Stimulated activated CD4-positive, alpha-beta T cell treated with anti-CD3 and anti-CD28 coated beads, Interleukin-12 subunit alpha, Interleukin-12 subunit beta, amount 100 ng/mL, for 4 hours (primary cell): ENCODE results near the gene CPPED1.
"Not testable (repeated sequence)": the region's sequence is repeated elsewhere in the genome, so short reads cannot be mapped to it uniquely, and the experiment has no call there.

ENCODE experiments used
- DNase-seq: peaks from one replicate; pipeline ENCODE4 v3.0.0-alpha.2; 2020

The CPPED1 gene, protein sequence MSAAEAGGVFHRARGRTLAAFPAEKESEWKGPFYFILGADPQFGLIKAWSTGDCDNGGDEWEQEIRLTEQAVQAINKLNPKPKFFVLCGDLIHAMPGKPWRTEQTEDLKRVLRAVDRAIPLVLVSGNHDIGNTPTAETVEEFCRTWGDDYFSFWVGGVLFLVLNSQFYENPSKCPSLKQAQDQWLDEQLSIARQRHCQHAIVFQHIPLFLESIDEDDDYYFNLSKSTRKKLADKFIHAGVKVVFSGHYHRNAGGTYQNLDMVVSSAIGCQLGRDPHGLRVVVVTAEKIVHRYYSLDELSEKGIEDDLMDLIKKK

GRCh38 chr16:12803203-12804093 lies at the start of gene CPPED1:
Gene CPPED1, minus strand, starts transcription at chr16:12803887. Its CDS starts 111 bp downstream, at chr16:12803776.
- DNase-seq = peak; percentile 89

DNA sequence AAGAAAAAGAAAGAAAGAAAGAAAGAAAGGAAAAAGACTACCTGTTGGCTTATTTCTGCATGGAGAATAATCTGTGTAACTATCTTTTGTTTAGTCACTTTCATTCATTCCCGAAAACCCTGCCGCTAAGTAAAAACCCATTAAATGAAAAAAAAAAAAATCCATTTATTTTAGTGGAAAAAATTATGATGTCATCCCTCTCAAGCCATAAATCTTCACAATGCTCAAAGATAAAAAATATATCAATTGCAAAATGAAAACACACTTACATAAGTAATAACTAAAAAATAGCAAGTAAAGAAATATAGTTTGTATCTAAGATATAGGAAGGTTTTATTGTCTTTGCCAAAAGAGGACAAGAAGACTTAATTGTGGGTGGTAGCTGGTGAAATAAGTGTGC lies 46.5 kb upstream of the CPPED1 start:
- no peak for DNase-seq

- no peak for DNase-seq
Observed at GRCh38 chr16:12846592-12846991, 42.9 kb upstream of the CPPED1 start.

DNA sequence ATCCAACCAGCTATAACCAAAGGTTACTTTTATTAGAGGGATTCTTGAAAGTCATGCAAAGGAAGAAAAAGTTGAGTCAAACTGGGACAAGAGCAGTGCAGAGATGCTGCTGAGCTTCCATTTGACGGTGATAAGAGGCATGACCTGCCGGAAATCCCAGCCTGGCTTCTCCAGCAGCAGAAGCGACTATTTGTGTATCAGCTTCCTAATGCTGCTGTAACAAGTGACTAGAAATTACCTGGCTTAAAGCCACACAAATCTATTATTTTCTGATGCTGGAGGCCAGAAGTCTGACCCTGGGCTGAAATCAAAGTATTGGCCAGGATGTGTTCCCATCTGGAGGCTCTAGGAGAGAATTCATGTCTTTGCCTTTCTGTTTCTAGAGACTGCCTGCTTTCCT lies 41.6 kb upstream of the CPPED1 start:
- DNase-seq = no peak

DNA sequence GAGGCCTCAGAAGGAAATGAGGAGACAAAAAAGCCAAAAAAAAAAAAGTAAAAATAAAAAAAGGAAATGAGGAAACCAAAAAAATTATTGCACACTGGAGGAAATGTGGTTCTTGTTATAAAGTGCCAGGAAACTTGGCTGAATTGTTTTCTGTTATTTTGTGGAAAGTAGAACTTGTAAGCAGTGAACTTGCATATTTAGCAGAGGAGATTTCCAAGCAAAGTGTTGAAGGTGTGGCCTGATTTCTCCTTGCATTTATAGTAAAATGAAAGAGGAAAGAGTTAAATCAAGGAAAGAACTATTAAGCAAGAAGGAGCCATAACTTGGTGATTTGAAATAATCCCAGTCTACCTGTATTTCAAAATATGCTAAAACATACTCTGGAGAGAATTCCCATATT lies 34.1 kb upstream of the CPPED1 start:
- DNase-seq = no peak

GRCh38 chr16:12837291-12837690 lies 33.6 kb upstream of the CPPED1 start:
- DNase-seq = no peak

DNA sequence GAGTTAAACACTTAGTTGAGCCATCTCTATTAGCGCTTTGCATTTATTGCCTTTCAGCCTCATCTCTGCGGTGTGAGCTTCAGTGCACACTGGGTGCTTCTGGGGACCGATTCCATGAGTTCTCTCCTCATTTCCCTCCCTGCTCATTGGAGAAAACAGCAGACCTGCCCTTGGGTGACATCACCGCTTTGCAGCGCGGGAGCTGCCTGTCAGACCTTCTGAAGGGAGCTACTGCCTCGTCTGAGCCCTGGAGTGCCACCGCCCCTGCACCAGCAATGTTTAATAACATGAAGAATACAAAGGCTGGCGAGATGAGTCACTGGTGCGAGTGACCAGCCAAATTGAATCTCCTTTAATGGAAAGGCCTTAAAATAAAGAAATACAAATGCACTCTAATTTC lies 30.2 kb upstream of the CPPED1 start:
- no peak for DNase-seq

DNA sequence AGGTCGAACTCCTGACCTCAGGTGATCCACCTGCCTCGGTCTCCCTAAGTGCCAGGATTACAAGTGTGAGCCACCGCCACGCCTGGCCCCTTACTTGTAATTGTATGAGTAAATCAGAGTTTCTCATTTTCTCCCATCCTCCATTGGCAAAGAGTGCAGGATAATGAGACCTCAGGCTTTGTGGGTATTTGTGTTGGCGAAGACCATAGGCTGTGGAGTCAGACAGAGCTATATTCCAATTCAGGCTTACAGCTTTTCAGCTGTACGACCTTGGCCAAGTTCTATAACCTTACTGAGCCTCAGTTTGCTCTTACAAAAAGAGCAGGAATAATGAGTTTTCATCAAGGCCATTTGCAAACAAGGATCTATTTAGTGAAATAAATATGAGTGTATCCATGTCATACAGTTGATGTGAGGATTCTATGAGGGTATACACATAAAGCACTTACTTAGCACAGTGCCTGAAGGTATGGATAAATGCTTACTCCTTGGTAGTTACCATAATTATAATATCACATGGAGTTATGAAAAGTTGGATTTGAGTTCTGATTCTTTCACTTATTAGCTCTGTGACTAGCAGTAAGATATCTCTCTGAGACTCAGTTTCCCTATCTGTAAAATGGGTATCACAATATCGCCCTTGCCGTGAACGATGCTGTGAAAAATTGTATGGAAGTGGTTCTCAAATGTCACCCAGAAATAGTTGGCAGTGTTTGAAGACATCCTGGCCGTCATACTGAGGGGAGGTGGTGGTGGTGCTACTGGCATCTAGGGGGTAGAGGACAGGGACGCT lies 25.6 kb upstream of the CPPED1 start:
- no peak for DNase-seq

GRCh38 chr16:12828206-12828605 lies 24.5 kb upstream of the CPPED1 start:
- no peak for DNase-seq

- DNase-seq = no peak
Observed at GRCh38 chr16:12826559-12826958, 22.9 kb upstream of the CPPED1 start.

GRCh38 chr16:12819126-12820117 lies 15.7 kb upstream of the CPPED1 start:
- DNase-seq = peak; percentile 76

DNA sequence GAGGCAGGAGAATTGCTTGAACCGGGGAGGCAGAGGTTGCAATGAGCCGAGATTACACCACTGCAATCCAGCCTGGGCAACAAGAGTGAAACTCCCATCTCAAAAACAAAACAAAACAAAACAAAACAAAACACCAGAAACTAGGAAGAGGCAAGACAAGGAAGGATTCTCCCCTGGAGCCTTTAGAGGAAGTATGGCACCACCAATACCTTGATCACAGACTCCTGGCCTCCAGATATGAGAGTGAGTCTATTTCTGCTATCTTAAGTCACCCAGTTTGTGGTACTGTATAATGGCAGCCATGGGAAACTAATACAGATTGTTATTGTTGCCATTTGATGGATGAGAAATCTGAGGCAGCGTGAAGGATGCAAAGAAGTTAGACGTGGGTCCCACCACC lies 14.6 kb upstream of the CPPED1 start:
- DNase-seq = no peak

GRCh38 chr16:12816791-12817214 lies 13.1 kb upstream of the CPPED1 start:
- not testable (repeated sequence) for DNase-seq

- no peak for DNase-seq
Observed at GRCh38 chr16:12815361-12815760, 11.7 kb upstream of the CPPED1 start.

GRCh38 chr16:12813734-12814133 lies 10.0 kb upstream of the CPPED1 start:
- DNase-seq = not testable (repeated sequence)

DNA sequence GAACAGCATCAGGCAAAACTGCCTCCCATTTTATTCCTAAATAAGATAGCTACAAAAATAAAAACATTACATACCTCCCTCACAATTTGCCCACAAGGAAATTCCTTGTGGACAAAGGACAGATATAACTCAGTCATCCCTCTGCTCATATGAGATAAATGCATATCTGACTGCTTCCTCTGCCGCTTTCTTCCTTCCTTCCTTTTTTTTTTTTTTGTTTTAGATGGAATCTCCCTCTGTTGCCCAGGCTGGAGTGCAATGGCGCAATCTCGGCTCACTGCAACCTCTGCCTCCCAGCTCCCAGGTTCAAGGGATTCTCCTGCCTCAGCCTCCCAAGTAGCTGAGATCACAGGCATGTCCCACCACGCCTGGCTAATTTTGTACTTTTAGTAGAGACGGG lies 9.6 kb upstream of the CPPED1 start:
- DNase-seq = not testable (repeated sequence)

DNA sequence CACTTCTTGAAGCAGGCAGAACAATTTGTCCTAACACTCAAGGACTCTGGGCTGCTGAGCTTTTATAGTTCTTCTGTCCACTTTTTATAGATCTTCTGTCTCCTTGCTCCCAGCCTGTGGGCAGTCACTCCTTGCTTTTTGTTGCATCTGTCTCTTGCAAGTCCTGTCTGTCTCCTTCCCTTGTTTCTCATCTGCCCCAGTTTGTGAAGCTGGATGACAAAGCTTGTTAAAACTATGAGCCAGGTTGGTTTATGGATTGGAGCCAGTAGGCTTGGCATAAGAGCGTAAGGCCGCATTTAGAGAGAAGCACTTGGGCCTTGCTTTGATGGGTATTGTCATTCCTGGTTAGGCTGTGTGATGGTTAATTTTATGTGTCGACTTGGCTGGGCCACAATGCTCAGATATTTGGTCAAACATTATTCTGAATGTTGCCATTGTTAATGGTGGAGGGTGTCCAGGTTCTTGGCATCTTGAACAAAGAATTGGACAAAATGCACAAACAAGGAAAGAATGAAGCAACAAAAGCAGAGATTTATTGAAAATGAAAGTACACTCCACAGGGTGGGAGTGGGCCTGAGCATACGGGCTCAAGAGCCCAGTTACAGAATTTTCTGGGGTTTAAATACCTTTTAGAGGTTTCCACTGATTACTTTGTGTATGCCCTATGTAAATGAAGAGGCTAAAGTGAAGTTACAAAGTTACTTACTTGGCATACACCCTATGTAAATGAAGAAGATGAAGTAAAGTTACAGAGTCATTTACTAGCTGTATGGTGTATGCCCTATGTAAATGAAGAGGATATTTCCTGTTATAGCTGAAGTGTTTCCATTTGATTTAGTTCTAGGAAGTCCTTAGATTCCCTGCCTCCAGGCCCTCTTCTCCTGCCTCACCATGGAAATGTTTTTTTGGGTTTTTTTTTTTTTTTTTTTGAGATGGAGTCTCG lies 8.0 kb upstream of the CPPED1 start:
- DNase-seq = no peak

- DNase-seq = no peak
Observed at GRCh38 chr16:12805066-12805465, 1.4 kb upstream of the CPPED1 start.

- DNase-seq = no peak
Observed at GRCh38 chr16:12804395-12804794, 708 bp upstream of the CPPED1 start.

DNA sequence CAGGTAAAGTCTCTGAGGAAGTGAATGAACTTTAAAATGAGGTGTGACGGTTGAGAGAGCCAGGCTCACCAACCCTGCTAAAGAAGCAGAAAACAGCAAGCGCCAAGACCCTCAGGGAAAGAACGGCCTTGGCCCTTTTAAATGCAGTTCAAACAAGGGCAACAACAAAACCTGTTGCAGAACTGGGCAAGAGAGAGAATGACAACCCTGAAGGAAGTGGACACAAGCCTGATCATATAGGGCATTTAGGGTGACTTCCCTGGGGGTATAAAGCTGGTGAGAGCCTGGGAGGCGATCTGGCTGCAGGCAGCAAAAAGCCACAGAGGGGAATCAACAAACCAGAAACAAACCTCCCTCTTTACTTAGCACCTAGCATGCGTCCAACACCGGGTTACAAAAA lies 1.0 kb downstream of the CPPED1 start:
- DNase-seq = no peak

DNA sequence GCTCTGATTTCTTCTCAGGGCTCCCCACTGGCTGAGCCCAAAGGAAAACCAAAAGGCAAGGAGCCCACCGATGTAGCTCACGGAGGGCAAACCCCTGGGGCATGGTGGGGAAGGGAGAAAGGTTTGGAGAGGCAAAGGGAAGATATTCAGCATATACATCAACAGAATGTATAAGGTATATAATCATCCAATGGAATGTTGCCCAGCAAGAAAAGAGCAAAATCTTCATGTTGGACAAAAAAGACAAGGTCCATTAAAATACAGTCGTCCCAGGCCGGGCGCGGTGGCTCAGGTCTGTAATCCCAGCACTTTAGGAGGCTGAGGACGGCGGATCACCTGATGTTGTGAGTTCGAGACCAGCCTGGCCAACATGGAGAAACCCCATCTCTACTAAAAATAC lies 1.6 kb downstream of the CPPED1 start:
- DNase-seq = no peak
